Panc1 (cell line): ENCODE measurements around the gene CFAP119. TPM values are rescaled to one million over a fixed set of nuclear protein-coding genes. Genes with fewer than 3 reads are reported as not detected.

ENCODE experiments used
- ATAC-seq: fragments of 200-7000 bp; cut with Tn5 transposase; 2 replicates; pipeline ENCODE4 v1.9.1; 2020; ENCODE audit warnings: mild to moderate bottlenecking, moderate library complexity
- BruUV-seq: library from RNA; stranded (reverse); fragments of 400-500 nt; replicated peaks from 2 replicates; lab custom pipeline; 2021; lab: Mats Ljungman, UMichigan
- CTCF ChIA-PET: fragments of 300-600 bp; sonication (Branson Sonifier 250); formaldehyde crosslinking; loops from one replicate; lab custom pipeline; 2022; ENCODE audit warnings: antibody characterized with exemption; lab: Charles Lee
- POLR2A ChIA-PET: fragments of 300-600 bp; sonication (Branson Sonifier 250); formaldehyde crosslinking; loops from one replicate; lab custom pipeline; 2022; ENCODE audit warnings: antibody characterized with exemption; lab: Charles Lee
- DNase-seq: peaks from one replicate; pipeline ENCODE4 v3.0.0-alpha.2; 2010; ENCODE audit warnings: low read depth, low spot score
- H3K27ac ChIP-seq: 2 replicates; pipeline ENCODE4 v1.5.1; 2011; ENCODE audit warnings: mild to moderate bottlenecking, low read length, inconsistent platforms
- H3K27me3 ChIP-seq: fragments of 200-500 bp; sonication (Bioruptor generic); 2 replicates; pipeline ENCODE4 v1.6.0; 2014; ENCODE audit warnings: low read length, inconsistent platforms; ENCODE audit not compliant: control insufficient read depth, insufficient read depth
- H3K36me3 ChIP-seq: fragments of 200-500 bp; sonication (Bioruptor generic); 2 replicates; pipeline ENCODE4 v1.5.1; 2014; ENCODE audit warnings: inconsistent platforms, mild to moderate bottlenecking, low read length, moderate library complexity; ENCODE audit not compliant: control insufficient read depth, insufficient read depth
- H3K4me1 ChIP-seq: 2 replicates; pipeline ENCODE4 v1.5.1; 2011; ENCODE audit warnings: inconsistent platforms, mild to moderate bottlenecking, low read length, moderate library complexity; ENCODE audit not compliant: control insufficient read depth, insufficient read depth
- H3K4me3 ChIP-seq, 2 experiments: 2 replicates each; pipeline ENCODE4 v1.5.1; 2011 to 2012; ENCODE audit warnings: low read depth in 2 of 2, low read length in 2 of 2, mild to moderate bottlenecking in 2 of 2, inconsistent platforms in 1 of 2, moderate library complexity in 1 of 2
- H3K9me3 ChIP-seq: fragments of 200-500 bp; sonication (Bioruptor generic); 2 replicates; pipeline ENCODE4 v1.5.1; 2014; ENCODE audit warnings: low read depth, mild to moderate bottlenecking, inconsistent platforms, low read length, moderate library complexity; ENCODE audit not compliant: control insufficient read depth, insufficient read depth
- POLR2AphosphoS5 ChIP-seq: IDR thresholded peaks from 2 replicates; pipeline ENCODE4 v1.6.1; 2012; ENCODE audit warnings: mild to moderate bottlenecking, low read depth, low read length, moderate library complexity
- REST ChIP-seq, 2 experiments: IDR thresholded peaks; 2 replicates each; pipeline ENCODE4 v1.6.1; 2011 to 2012; ENCODE audit warnings: low read depth in 2 of 2, control low read depth in 1 of 2, low read length in 1 of 2, mild to moderate bottlenecking in 1 of 2, moderate library complexity in 1 of 2; ENCODE audit not compliant: insufficient read depth in 1 of 2
- SIN3A ChIP-seq: IDR thresholded peaks from 2 replicates; pipeline ENCODE4 v1.6.1; 2012; ENCODE audit warnings: low read depth, mild to moderate bottlenecking, low read length, moderate library complexity, borderline replicate concordance; ENCODE audit not compliant: insufficient read depth
- TCF7L2 ChIP-seq: IDR thresholded peaks from 2 replicates; pipeline ENCODE4 v1.6.1; 2011; ENCODE audit warnings: mild to moderate bottlenecking, low read depth, low read length, inconsistent platforms
- in situ Hi-C: cut with HindIII; loops from 2 replicates; pipeline ENCODE4 v1.10.0; 2016; ENCODE audit warnings: low sequenced_read_pairs, low pct_unique_long_range_greater_than_20kb
- intact Hi-C: fragments of 100-400 bp; cut with micrococcal nuclease; formaldehyde crosslinking; loops from one replicate; pipeline ENCODE4 v1.10.0; 2022; ENCODE audit not compliant: unreplicated experiment
- total RNA-seq: library from RNA; stranded (reverse); gene quantifications from one replicate; pipeline ENCODE4 v1.2.1, GENCODE V29; 2021; ENCODE audit not compliant: unreplicated experiment
- TF ChIP-seq, protein P1 (sequence below): fragments of 450-650 bp; IDR thresholded peaks from 2 replicates; pipeline ENCODE4 v1.5.1; 2017; ENCODE audit warnings: mild to moderate bottlenecking

CFAP119 gene
- total RNA-seq, 1 experiment from 2014 or later: 21.0 TPM

- H3K9me3 ChIP-seq: no peaks in the 10 kb centered on the region
- peaks cover 19% of the 10 kb centered on the region for H3K4me1 ChIP-seq
- peaks cover 14% of the 10 kb centered on the region for H3K36me3 ChIP-seq
- TF ChIP-seq SIN3A (no peak), POLR2AphosphoS5 (no peak; the same call in 1 of the 2 replicates), REST (IDR thresholded peaks at IDR 0.05; ENCODE audit: insufficient read depth in 1 of 2, low read depth in 2 of 2, low read length in 1 of 2) (no peak), TCF7L2 (no peak)
- TF ChIP-seq, protein P1, sequence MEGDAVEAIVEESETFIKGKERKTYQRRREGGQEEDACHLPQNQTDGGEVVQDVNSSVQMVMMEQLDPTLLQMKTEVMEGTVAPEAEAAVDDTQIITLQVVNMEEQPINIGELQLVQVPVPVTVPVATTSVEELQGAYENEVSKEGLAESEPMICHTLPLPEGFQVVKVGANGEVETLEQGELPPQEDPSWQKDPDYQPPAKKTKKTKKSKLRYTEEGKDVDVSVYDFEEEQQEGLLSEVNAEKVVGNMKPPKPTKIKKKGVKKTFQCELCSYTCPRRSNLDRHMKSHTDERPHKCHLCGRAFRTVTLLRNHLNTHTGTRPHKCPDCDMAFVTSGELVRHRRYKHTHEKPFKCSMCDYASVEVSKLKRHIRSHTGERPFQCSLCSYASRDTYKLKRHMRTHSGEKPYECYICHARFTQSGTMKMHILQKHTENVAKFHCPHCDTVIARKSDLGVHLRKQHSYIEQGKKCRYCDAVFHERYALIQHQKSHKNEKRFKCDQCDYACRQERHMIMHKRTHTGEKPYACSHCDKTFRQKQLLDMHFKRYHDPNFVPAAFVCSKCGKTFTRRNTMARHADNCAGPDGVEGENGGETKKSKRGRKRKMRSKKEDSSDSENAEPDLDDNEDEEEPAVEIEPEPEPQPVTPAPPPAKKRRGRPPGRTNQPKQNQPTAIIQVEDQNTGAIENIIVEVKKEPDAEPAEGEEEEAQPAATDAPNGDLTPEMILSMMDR: no peak
- H3K4me3 ChIP-seq: no peak overlapping the region
- ATAC-seq (no peak), DNase-seq (no peak)
- in situ Hi-C loops (no loop called here), intact Hi-C loops (no loop called here)
- H3K27me3 ChIP-seq: no peaks in the 10 kb centered on the region
- ChIA-PET POLR2A (interaction anchor here (0.6 kb wide), 1 partner anchor 24 kb away, joined by 5 read pairs; no protein-coding TSS in a partner anchor), CTCF (no interaction called here)
- H3K27ac ChIP-seq: no peak overlapping the region
- BruUV-seq: no TSS peak
These were observed 22.6 kb downstream of the CFAP119 start for GRCh38 chr16:30738984-30739951.

DNA sequence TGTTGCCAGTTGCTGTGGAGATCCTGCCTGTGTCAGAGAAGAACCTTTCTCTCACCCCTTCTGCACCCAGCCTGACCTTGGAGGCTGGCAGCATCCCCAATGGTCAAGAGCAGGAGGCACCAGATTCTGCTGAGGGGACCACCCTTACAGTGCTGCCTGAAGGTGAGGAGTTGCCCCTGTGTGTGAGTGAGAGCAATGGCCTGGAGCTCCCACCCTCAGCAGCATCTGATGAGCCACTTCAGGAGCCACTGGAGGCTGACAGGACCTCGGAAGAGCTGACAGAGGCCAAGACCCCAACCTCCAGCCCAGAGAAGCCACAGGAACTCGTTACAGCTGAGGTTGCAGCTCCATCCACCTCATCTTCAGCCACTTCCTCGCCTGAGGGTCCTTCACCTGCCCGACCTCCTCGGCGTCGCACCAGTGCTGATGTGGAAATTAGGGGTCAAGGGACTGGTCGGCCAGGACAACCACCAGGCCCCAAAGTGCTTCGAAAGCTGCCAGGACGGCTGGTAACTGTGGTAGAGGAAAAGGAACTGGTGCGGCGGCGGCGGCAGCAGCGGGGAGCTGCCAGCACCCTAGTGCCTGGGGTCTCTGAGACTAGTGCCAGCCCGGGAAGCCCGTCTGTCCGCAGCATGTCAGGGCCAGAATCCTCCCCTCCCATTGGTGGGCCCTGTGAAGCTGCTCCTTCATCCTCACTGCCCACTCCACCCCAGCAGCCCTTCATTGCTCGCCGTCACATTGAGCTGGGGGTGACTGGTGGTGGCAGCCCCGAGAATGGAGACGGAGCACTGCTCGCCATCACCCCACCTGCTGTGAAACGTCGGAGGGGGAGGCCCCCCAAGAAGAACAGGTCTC is 23.8 kb downstream of the CFAP119 start:
- no peak overlapping the region for H3K4me3 ChIP-seq
- in situ Hi-C loops: no loop called here
- TSS peak; percentile 54 for BruUV-seq
- H3K27me3 ChIP-seq: no peaks in the 10 kb centered on the region
- DNase-seq (no peak), ATAC-seq (no peak)
- no peak overlapping the region for H3K27ac ChIP-seq
- POLR2A ChIA-PET: no interaction called here
- peaks cover 12% of the 10 kb centered on the region for H3K36me3 ChIP-seq
- intact Hi-C loops: no loop called here
- H3K9me3 ChIP-seq: no peaks in the 10 kb centered on the region
- CTCF ChIA-PET: no interaction called here
- H3K4me1 ChIP-seq: peaks cover 19% of the 10 kb centered on the region
- no peak for TF ChIP-seq TCF7L2
- TF ChIP-seq, protein P1: no peak
- no peak for TF ChIP-seq SIN3A
- no peak for TF ChIP-seq POLR2AphosphoS5
- TF ChIP-seq REST (IDR thresholded peaks at IDR 0.05; ENCODE audit: insufficient read depth in 1 of 2, low read depth in 2 of 2, low read length in 1 of 2): no peak
